ENCODE results near the gene CHD5. TPM values are rescaled to one million over a fixed set of nuclear protein-coding genes. Genes with fewer than 3 reads are reported as not detected.

Gene CHD5
- total and polyA plus RNA-seq, 2 of the 13 experiments (the other 11 are each of a cell fraction or from before 2014, with no cell fraction given) = 0.02 to 0.21 TPM

DNA sequence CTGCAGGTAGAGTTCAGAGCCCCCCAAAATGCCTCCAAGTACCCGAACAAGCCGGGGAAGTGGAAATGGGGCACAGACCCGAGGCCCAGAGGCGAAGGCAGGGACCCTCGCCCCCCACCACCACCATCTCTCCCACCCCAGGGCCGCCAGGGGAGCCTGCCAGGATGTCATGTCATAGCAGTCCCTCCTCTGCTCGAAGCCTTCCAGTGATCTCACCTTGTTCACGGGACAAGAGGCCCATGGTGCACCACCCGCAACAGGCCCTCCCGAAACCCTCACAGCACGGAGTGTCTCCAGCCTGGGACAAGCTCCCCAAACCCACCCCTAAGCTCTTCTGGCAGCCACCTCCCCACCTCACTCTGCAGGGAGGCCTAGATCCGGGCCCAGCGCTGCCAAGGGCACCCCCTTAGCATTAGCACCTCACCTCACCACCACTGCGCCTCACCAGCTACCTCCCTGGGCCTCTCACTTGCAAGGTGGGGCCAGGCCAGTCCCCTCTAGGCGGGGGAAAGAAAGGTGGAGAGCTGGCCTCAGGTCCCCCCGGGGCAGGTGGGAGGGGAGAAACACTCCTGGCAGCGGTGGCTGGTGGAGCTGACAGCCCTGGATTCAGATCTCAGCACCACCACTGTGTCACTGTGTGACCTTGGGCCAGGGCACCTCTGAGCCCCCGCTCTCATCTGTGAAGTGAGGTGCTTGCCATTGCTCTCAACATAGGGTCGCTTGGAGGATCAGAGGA is 13.3 kb downstream of the CHD5 start:
- Histone ChIP-seq H3K9ac (ENCODE audit: insufficient read depth, low read depth, low read length) (no peak overlapping the region), H2AFZ (ENCODE audit: low read length) (no peak overlapping the region), H3K27ac (ENCODE audit: extremely low read length, insufficient read depth, low read length) (no peak overlapping the region), H3K4me3 (replicated peaks in 1 of 3; ENCODE audit: insufficient read depth in 1 of 3, low read depth in 2 of 3, low read length in 3 of 3) (no peak overlapping the region), H3K36me3 (replicated peaks in 1 of 2; ENCODE audit: control insufficient read depth in 1 of 2, insufficient read depth in 2 of 2, low read length in 2 of 2) (no peaks in the 10 kb centered on the region), H3K4me1 (ENCODE audit: insufficient read depth, low read length) (peaks cover 9% of the 10 kb centered on the region; the same call in 1 of the 2 replicates), H4K20me1 (ENCODE audit: insufficient read depth, low read length) (peaks cover 12% of the 10 kb centered on the region; the same call in 1 of the 2 replicates), H3K4me2 (ENCODE audit: low read depth, low read length) (no peak overlapping the region), H3K9me3 (ENCODE audit: low read length) (no peaks in the 10 kb centered on the region), H3K27me3 (ENCODE audit: control insufficient read depth in 1 of 2, insufficient read depth in 2 of 2, low read length in 2 of 2) (peaks cover 22 to 95% of the 10 kb centered on the region in 2 experiments), H3K79me2 (ENCODE audit: insufficient read depth, low read length) (no peaks in the 10 kb centered on the region)
- WGBS (ENCODE audit: low lambda C conversion rate) = 14% methylated on average over 7 of the region's 19 CpGs
- no peak for TF ChIP-seq SRF (IDR thresholded peaks at IDR 0.05; ENCODE audit: low read depth, low read length)
- ATAC-seq (no peak), DNase-seq (ENCODE audit: low spot score) (no peak), FAIRE-seq (no peak)
- ChIA-PET POLR2A (no interaction called here), CTCF (ENCODE audit: low intra/inter-chr PET ratio, low total read pairs) (no interaction called here)
- intact Hi-C loops (cut with micrococcal nuclease; ENCODE audit: unreplicated experiment) = no loop called here
- BruUV-seq (replicated peaks) = no TSS peak
- in situ Hi-C loops (cut with HindIII; ENCODE audit: extremely low pct_ligation_motif_present, low pct_unique_long_range_greater_than_20kb) = no loop called here

DNA sequence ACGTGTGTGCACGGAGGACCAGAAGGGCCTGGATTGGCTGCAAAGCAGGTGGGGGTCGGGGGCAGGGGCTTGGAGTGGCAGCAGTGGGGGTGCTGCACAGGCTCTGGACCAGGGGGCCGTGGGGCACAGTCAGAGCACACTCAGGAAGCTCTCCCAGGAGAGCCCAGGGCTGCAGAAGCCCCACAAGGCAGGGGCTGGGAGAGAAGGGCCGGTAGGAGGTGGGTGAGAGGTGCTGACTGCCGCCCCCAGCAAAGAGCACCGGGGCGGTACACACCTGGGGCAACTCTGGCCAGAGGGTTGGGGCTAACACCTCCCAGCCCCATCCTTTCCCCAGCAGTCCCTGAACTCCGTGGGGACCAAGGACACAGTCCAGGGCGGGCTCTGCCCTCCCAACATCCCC is 13.9 kb downstream of the CHD5 start:
- Histone ChIP-seq H3K9me3 (ENCODE audit: low read length) (no peaks in the 10 kb centered on the region), H3K36me3 (replicated peaks in 1 of 2; ENCODE audit: control insufficient read depth in 1 of 2, insufficient read depth in 2 of 2, low read length in 2 of 2) (no peaks in the 10 kb centered on the region), H2AFZ (ENCODE audit: low read length) (no peak overlapping the region), H3K4me2 (ENCODE audit: low read depth, low read length) (no peak overlapping the region), H3K4me3 (replicated peaks in 1 of 3; ENCODE audit: insufficient read depth in 1 of 3, low read depth in 2 of 3, low read length in 3 of 3) (no peak overlapping the region), H3K79me2 (ENCODE audit: insufficient read depth, low read length) (no peaks in the 10 kb centered on the region), H3K27me3 (ENCODE audit: control insufficient read depth in 1 of 2, insufficient read depth in 2 of 2, low read length in 2 of 2) (peaks cover 19 to 93% of the 10 kb centered on the region in 2 experiments), H3K27ac (ENCODE audit: extremely low read length, insufficient read depth, low read length) (no peak overlapping the region), H4K20me1 (ENCODE audit: insufficient read depth, low read length) (peaks cover 13% of the 10 kb centered on the region; the same call in 1 of the 2 replicates), H3K9ac (ENCODE audit: insufficient read depth, low read depth, low read length) (no peak overlapping the region), H3K4me1 (ENCODE audit: insufficient read depth, low read length) (peaks cover 5% of the 10 kb centered on the region; the same call in 1 of the 2 replicates)
- no TSS peak for BruUV-seq (replicated peaks)
- DNase-seq (ENCODE audit: low spot score) (no peak), ATAC-seq (no peak), FAIRE-seq (no peak)
- intact Hi-C loops (cut with micrococcal nuclease; ENCODE audit: unreplicated experiment) (no loop called here), in situ Hi-C loops (cut with HindIII; ENCODE audit: extremely low pct_ligation_motif_present, low pct_unique_long_range_greater_than_20kb) (no loop called here)
- CTCF ChIA-PET (ENCODE audit: low intra/inter-chr PET ratio, low total read pairs) = no interaction called here
- POLR2A ChIA-PET = no interaction called here
- WGBS (ENCODE audit: low lambda C conversion rate) = 0% methylated on average over 3 of the region's 10 CpGs
- TF ChIP-seq FOXA1 (IDR thresholded peaks at IDR 0.05) = no peak
- no peak for TF ChIP-seq FOXA1 (CRISPR knock-in tag; IDR thresholded peaks at IDR 0.05)
- TF ChIP-seq ZSCAN12 (CRISPR knock-in tag; IDR thresholded peaks at IDR 0.05) = no peak
- TF ChIP-seq, protein P1, sequence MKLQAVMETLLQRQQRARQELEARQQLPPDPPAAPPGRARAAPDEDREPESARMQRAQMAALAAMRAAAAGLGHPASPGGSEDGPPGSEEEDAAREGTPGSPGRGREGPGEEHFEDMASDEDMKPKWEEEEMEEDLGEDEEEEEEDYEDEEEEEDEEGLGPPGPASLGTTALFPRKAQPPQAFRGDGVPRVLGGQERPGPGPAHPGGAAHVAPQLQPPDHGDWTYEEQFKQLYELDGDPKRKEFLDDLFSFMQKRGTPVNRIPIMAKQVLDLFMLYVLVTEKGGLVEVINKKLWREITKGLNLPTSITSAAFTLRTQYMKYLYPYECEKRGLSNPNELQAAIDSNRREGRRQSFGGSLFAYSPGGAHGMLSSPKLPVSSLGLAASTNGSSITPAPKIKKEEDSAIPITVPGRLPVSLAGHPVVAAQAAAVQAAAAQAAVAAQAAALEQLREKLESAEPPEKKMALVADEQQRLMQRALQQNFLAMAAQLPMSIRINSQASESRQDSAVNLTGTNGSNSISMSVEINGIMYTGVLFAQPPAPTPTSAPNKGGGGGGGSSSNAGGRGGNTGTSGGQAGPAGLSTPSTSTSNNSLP (IDR thresholded peaks at IDR 0.05; ENCODE audit: low read depth, low read length) = no peak
- TF ChIP-seq ZNF121 (CRISPR knock-in tag; IDR thresholded peaks at IDR 0.05) = no peak
- TF ChIP-seq CEBPB (IDR thresholded peaks at IDR 0.05; ENCODE audit: borderline replicate concordance, low read depth, low read length) = no peak
- TF ChIP-seq, protein P2, sequence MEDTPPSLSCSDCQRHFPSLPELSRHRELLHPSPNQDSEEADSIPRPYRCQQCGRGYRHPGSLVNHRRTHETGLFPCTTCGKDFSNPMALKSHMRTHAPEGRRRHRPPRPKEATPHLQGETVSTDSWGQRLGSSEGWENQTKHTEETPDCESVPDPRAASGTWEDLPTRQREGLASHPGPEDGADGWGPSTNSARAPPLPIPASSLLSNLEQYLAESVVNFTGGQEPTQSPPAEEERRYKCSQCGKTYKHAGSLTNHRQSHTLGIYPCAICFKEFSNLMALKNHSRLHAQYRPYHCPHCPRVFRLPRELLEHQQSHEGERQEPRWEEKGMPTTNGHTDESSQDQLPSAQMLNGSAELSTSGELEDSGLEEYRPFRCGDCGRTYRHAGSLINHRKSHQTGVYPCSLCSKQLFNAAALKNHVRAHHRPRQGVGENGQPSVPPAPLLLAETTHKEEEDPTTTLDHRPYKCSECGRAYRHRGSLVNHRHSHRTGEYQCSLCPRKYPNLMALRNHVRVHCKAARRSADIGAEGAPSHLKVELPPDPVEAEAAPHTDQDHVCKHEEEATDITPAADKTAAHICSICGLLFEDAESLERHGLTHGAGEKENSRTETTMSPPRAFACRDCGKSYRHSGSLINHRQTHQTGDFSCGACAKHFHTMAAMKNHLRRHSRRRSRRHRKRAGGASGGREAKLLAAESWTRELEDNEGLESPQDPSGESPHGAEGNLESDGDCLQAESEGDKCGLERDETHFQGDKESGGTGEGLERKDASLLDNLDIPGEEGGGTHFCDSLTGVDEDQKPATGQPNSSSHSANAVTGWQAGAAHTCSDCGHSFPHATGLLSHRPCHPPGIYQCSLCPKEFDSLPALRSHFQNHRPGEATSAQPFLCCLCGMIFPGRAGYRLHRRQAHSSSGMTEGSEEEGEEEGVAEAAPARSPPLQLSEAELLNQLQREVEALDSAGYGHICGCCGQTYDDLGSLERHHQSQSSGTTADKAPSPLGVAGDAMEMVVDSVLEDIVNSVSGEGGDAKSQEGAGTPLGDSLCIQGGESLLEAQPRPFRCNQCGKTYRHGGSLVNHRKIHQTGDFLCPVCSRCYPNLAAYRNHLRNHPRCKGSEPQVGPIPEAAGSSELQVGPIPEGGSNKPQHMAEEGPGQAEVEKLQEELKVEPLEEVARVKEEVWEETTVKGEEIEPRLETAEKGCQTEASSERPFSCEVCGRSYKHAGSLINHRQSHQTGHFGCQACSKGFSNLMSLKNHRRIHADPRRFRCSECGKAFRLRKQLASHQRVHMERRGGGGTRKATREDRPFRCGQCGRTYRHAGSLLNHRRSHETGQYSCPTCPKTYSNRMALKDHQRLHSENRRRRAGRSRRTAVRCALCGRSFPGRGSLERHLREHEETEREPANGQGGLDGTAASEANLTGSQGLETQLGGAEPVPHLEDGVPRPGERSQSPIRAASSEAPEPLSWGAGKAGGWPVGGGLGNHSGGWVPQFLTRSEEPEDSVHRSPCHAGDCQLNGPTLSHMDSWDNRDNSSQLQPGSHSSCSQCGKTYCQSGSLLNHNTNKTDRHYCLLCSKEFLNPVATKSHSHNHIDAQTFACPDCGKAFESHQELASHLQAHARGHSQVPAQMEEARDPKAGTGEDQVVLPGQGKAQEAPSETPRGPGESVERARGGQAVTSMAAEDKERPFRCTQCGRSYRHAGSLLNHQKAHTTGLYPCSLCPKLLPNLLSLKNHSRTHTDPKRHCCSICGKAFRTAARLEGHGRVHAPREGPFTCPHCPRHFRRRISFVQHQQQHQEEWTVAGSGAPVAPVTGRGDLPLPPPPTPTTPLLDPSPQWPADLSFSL (CRISPR knock-in tag; IDR thresholded peaks at IDR 0.05) = no peak
- no peak for TF ChIP-seq TCF7L2 (IDR thresholded peaks at IDR 0.05; ENCODE audit: low read depth, low read length)
- TF ChIP-seq MIER3 (CRISPR knock-in tag; IDR thresholded peaks at IDR 0.05; ENCODE audit: borderline replicate concordance) = no peak

All from HepG2 (cell line).